Neural crest cell (in vitro differentiated cells): Measurements from ENCODE around the gene EVI5. TPM values are rescaled to one million over a fixed set of nuclear protein-coding genes. Genes with fewer than 3 reads are reported as not detected.

ENCODE experiments used
- DNase-seq: peaks from one replicate; pipeline ENCODE4 v3.0.0; 2021; ENCODE audit warnings: low read depth, mixed read lengths, low spot score
- H3K27ac Mint-ChIP-seq: one replicate; pipeline ENCODE4 v1.8.0; 2021; ENCODE audit warnings: mild to moderate bottlenecking, mixed read lengths; ENCODE audit not compliant: unreplicated experiment
- H3K27me3 Mint-ChIP-seq: 2 replicates; pipeline ENCODE4 v1.8.0; 2021; ENCODE audit warnings: low read depth, mild to moderate bottlenecking, mixed read lengths
- H3K36me3 Mint-ChIP-seq: 2 replicates; pipeline ENCODE4 v1.8.0; 2021; ENCODE audit warnings: low read depth, mild to moderate bottlenecking, mixed read lengths
- H3K4me1 Mint-ChIP-seq: 2 replicates; pipeline ENCODE4 v1.8.0; 2021; ENCODE audit warnings: mixed read lengths
- H3K4me3 Mint-ChIP-seq: one replicate; pipeline ENCODE4 v1.8.0; 2021; ENCODE audit warnings: mild to moderate bottlenecking, mixed read lengths
- H3K9me3 Mint-ChIP-seq: 2 replicates; pipeline ENCODE4 v1.8.0; 2021; ENCODE audit warnings: mixed read lengths
- CTCF ChIP-seq: fragments of 200-600 bp; sonication (generic); conservative IDR thresholded peaks from 2 replicates; pipeline ENCODE4 v1.5.0; 2021; ENCODE audit warnings: antibody characterized with exemption, mild to moderate bottlenecking
- total RNA-seq: library from RNA; stranded (reverse); gene quantifications from 2 replicates; pipeline ENCODE4 v1.2.1, GENCODE V29; 2021

EVI5 gene
- total RNA-seq, 1 donor from 2014 or later = 24.7 TPM

GRCh38 chr1:92768915-92769314 lies 16.0 kb downstream of the EVI5 start:
- H3K4me3 Mint-ChIP-seq = no peak overlapping the region
- TF ChIP-seq CTCF = no peak
- peaks cover 7% of the 10 kb centered on the region for H3K36me3 Mint-ChIP-seq
- no peak for DNase-seq
- no peaks in the 10 kb centered on the region for H3K27me3 Mint-ChIP-seq
- H3K27ac Mint-ChIP-seq = peak overlapping the region; percentile 69
- H3K4me1 Mint-ChIP-seq = peaks cover 5% of the 10 kb centered on the region
- H3K9me3 Mint-ChIP-seq = no peaks in the 10 kb centered on the region

DNA sequence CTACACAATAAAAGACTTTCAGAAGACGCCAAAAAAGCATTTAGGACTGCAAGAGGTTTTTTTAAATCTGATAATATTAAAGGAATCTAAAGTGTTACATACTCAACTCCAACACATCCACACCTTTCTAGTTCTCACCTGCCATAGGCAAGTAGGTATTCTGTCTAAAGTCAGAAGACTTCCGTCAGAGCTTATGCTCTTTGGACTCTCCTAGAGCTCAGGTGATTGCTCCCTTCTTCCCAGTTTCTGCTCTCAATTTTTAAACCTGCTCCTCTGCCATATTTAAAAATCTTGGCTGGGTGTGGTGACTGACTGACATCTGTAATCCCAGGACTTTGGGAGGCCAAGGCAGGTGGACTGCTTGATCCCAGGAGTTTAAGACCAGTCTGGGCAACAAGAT lies 16.6 kb downstream of the EVI5 start:
- H3K4me3 Mint-ChIP-seq = no peak overlapping the region
- no peak for TF ChIP-seq CTCF
- H3K36me3 Mint-ChIP-seq = peaks cover 7% of the 10 kb centered on the region
- peaks cover 5% of the 10 kb centered on the region for H3K4me1 Mint-ChIP-seq
- no peak for DNase-seq
- H3K27me3 Mint-ChIP-seq = no peaks in the 10 kb centered on the region
- no peaks in the 10 kb centered on the region for H3K9me3 Mint-ChIP-seq
- H3K27ac Mint-ChIP-seq = no peak overlapping the region

GRCh38 chr1:92764116-92764515 lies 20.8 kb downstream of the EVI5 start:
- DNase-seq = no peak
- Mint-ChIP-seq H3K27me3 (no peaks in the 10 kb centered on the region), H3K4me1 (no peaks in the 10 kb centered on the region), H3K27ac (no peak overlapping the region), H3K36me3 (peaks cover 3% of the 10 kb centered on the region), H3K9me3 (no peaks in the 10 kb centered on the region), H3K4me3 (no peak overlapping the region)
- no peak for TF ChIP-seq CTCF

GRCh38 chr1:92762355-92762754 lies 22.6 kb downstream of the EVI5 start:
- no peaks in the 10 kb centered on the region for H3K27me3 Mint-ChIP-seq
- H3K9me3 Mint-ChIP-seq = no peaks in the 10 kb centered on the region
- no peak overlapping the region for H3K27ac Mint-ChIP-seq
- H3K4me1 Mint-ChIP-seq = peaks cover 4% of the 10 kb centered on the region
- H3K4me3 Mint-ChIP-seq = no peak overlapping the region
- DNase-seq = no peak
- no peaks in the 10 kb centered on the region for H3K36me3 Mint-ChIP-seq
- no peak for TF ChIP-seq CTCF

DNA sequence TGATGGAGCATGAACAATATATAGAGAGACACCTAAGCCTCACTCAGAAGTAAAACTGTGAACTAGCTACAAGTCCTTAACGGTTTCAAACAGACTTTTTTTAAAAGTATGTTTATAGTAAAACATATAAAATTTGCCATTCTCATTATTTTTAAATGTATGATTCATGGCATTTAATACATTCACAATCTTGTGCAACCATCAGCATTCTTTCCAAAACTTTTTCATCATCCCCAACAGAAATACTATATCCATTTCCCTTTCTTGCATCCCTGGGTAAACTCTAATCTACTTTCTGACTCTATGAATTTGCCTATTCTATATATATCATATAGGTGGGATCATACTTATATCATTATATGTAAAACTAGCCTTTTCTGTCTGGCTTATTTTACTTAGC lies 25.5 kb downstream of the EVI5 start:
- H3K9me3 Mint-ChIP-seq = no peaks in the 10 kb centered on the region
- no peaks in the 10 kb centered on the region for H3K27me3 Mint-ChIP-seq
- H3K4me3 Mint-ChIP-seq = no peak overlapping the region
- no peak for TF ChIP-seq CTCF
- H3K4me1 Mint-ChIP-seq = peaks cover 4% of the 10 kb centered on the region
- H3K27ac Mint-ChIP-seq = no peak overlapping the region
- H3K36me3 Mint-ChIP-seq = no peaks in the 10 kb centered on the region
- no peak for DNase-seq

- Mint-ChIP-seq H3K27me3 (no peaks in the 10 kb centered on the region), H3K4me1 (peaks cover 17% of the 10 kb centered on the region), H3K4me3 (no peak overlapping the region), H3K9me3 (no peaks in the 10 kb centered on the region), H3K36me3 (no peaks in the 10 kb centered on the region), H3K27ac (no peak overlapping the region)
- no peak for TF ChIP-seq CTCF
- no peak for DNase-seq
These were observed 28.4 kb downstream of the EVI5 start for GRCh38 chr1:92756537-92756936.
